Measurements from ENCODE around the gene PSD2. TPM values are rescaled to one million over a fixed set of nuclear protein-coding genes. Genes with fewer than 3 reads are reported as not detected.

Gene PSD2
- total RNA-seq, 1 experiment from 2014 or later, result not detected

- Mint-ChIP-seq H3K27ac (ENCODE audit: unreplicated experiment) (no peak overlapping the region), H3K36me3 (ENCODE audit: insufficient read depth, unreplicated experiment) (no peaks in the 10 kb centered on the region), H3K4me1 (ENCODE audit: low read depth, unreplicated experiment) (no peaks in the 10 kb centered on the region), H3K4me3 (ENCODE audit: low read depth, unreplicated experiment) (no peak overlapping the region), H3K9me3 (ENCODE audit: low read depth, unreplicated experiment) (no peaks in the 10 kb centered on the region), H3K27me3 (ENCODE audit: unreplicated experiment) (peaks cover 96% of the 10 kb centered on the region)
- no TSS peak for BruUV-seq (replicated peaks)
- DNase-seq, result no peak
- CTCF ChIA-PET, result no interaction called here
- no peak for TF ChIP-seq CTCF (IDR thresholded peaks at IDR 0.05; ENCODE audit: unreplicated experiment)
- intact Hi-C loops (cut with micrococcal nuclease; ENCODE audit: unreplicated experiment), result no loop called here
Observed at GRCh38 chr5:139812836-139813805, 17.5 kb downstream of the PSD2 start.

- no peaks in the 10 kb centered on the region for H3K4me1 Mint-ChIP-seq (ENCODE audit: low read depth, unreplicated experiment)
- H3K27me3 Mint-ChIP-seq (ENCODE audit: unreplicated experiment), result peaks cover 96% of the 10 kb centered on the region
- no peak overlapping the region for H3K27ac Mint-ChIP-seq (ENCODE audit: unreplicated experiment)
- H3K4me3 Mint-ChIP-seq (ENCODE audit: low read depth, unreplicated experiment), result no peak overlapping the region
- TF ChIP-seq CTCF (IDR thresholded peaks at IDR 0.05; ENCODE audit: unreplicated experiment), result no peak
- peaks cover 4% of the 10 kb centered on the region for H3K9me3 Mint-ChIP-seq (ENCODE audit: low read depth, unreplicated experiment)
- CTCF ChIA-PET, result interaction anchor here (1.2 kb wide), 1 partner anchor 154 kb away, joined by 4 read pairs; no protein-coding TSS in a partner anchor
- DNase-seq, result no peak
- no TSS peak for BruUV-seq (replicated peaks)
- intact Hi-C loops (cut with micrococcal nuclease; ENCODE audit: unreplicated experiment), result no loop called here
- H3K36me3 Mint-ChIP-seq (ENCODE audit: insufficient read depth, unreplicated experiment), result no peaks in the 10 kb centered on the region
Observed at GRCh38 chr5:139814191-139814601, 18.6 kb downstream of the PSD2 start.

- Mint-ChIP-seq H3K4me3 (ENCODE audit: low read depth, unreplicated experiment) (no peak overlapping the region), H3K27ac (ENCODE audit: unreplicated experiment) (no peak overlapping the region), H3K9me3 (ENCODE audit: low read depth, unreplicated experiment) (peaks cover 4% of the 10 kb centered on the region), H3K27me3 (ENCODE audit: unreplicated experiment) (peaks cover 96% of the 10 kb centered on the region), H3K36me3 (ENCODE audit: insufficient read depth, unreplicated experiment) (no peaks in the 10 kb centered on the region), H3K4me1 (ENCODE audit: low read depth, unreplicated experiment) (no peaks in the 10 kb centered on the region)
- no peak for DNase-seq
- intact Hi-C loops (cut with micrococcal nuclease; ENCODE audit: unreplicated experiment), result no loop called here
- CTCF ChIA-PET, result interaction anchor here (1.2 kb wide), 1 partner anchor 154 kb away, joined by 4 read pairs; no protein-coding TSS in a partner anchor
- TF ChIP-seq CTCF (IDR thresholded peaks at IDR 0.05; ENCODE audit: unreplicated experiment), result no peak
- BruUV-seq (replicated peaks), result no TSS peak
Observed at GRCh38 chr5:139814704-139815280, 19.2 kb downstream of the PSD2 start.

- BruUV-seq (replicated peaks), result no TSS peak
- Mint-ChIP-seq H3K27ac (ENCODE audit: unreplicated experiment) (no peak overlapping the region), H3K27me3 (ENCODE audit: unreplicated experiment) (peaks cover 96% of the 10 kb centered on the region), H3K36me3 (ENCODE audit: insufficient read depth, unreplicated experiment) (no peaks in the 10 kb centered on the region), H3K4me1 (ENCODE audit: low read depth, unreplicated experiment) (no peaks in the 10 kb centered on the region), H3K4me3 (ENCODE audit: low read depth, unreplicated experiment) (no peak overlapping the region), H3K9me3 (ENCODE audit: low read depth, unreplicated experiment) (peaks cover 4% of the 10 kb centered on the region)
- no peak for DNase-seq
- CTCF ChIA-PET, result interaction anchor here (0.6 kb wide), 1 partner anchor 34 kb away, joined by 4 read pairs; no protein-coding TSS in a partner anchor
- no peak for TF ChIP-seq CTCF (IDR thresholded peaks at IDR 0.05; ENCODE audit: unreplicated experiment)
- intact Hi-C loops (cut with micrococcal nuclease; ENCODE audit: unreplicated experiment), result no loop called here
Observed at GRCh38 chr5:139816566-139816965, 21.0 kb downstream of the PSD2 start.

All from Calu3 (cell line).